Aorta (tissue), 5 donors: Measurements from ENCODE around the gene PGBD1. TPM values are rescaled to one million over a fixed set of nuclear protein-coding genes. Genes with fewer than 3 reads are reported as not detected.
A peak's percentile ranks its signal among the peaks of the same experiment; 100 is the strongest.

Experiments used
- ATAC-seq: fragments of 200-7000 bp; cut with Tn5 transposase; one replicate; pipeline ENCODE4 v1.9.1; 2022; ENCODE audit warnings: moderate library complexity; ENCODE audit not compliant: low FRiP score
- DNase-seq, 2 donors: peaks; one replicate each; pipeline ENCODE4 v3.0.0-alpha.2; 2020
- H3K27ac ChIP-seq, 2 donors: one replicate each; pipeline ENCODE4 v1.5.1; 2013; ENCODE audit warnings: low read length in 2 of 2, mild to moderate bottlenecking in 2 of 2, moderate library complexity in 2 of 2, control low read depth in 1 of 2, inconsistent platforms in 1 of 2, low read depth in 1 of 2
- H3K27me3 ChIP-seq, 2 donors: one replicate each; pipeline ENCODE4 v1.6.1; 2013; ENCODE audit warnings: control low read depth in 1 of 2, low read length in 1 of 2, mild to moderate bottlenecking in 1 of 2, moderate library complexity in 1 of 2; ENCODE audit not compliant: insufficient read depth in 2 of 2, control insufficient read depth in 1 of 2
- H3K36me3 ChIP-seq, 2 donors: one replicate each; pipeline ENCODE4 v1.6.1; 2013; ENCODE audit warnings: control low read depth in 1 of 2, low read length in 1 of 2, mild to moderate bottlenecking in 1 of 2; ENCODE audit not compliant: insufficient read depth in 2 of 2, control insufficient read depth in 1 of 2
- H3K4me1 ChIP-seq, 2 donors: one replicate each; pipeline ENCODE4 v1.6.1; 2013; ENCODE audit warnings: low read length in 2 of 2, control low read depth in 1 of 2, mild to moderate bottlenecking in 1 of 2, moderate library complexity in 1 of 2; ENCODE audit not compliant: insufficient read depth in 2 of 2, control insufficient read depth in 1 of 2
- H3K4me3 ChIP-seq, 2 donors: one replicate each; pipeline ENCODE4 v1.5.1; 2013; ENCODE audit warnings: low read length in 2 of 2, control low read depth in 1 of 2, mild to moderate bottlenecking in 1 of 2
- H3K9me3 ChIP-seq: one replicate; pipeline ENCODE4 v1.6.1; 2013; ENCODE audit warnings: mild to moderate bottlenecking, low read length; ENCODE audit not compliant: control insufficient read depth
- WGBS, 2 donors: extraction: QIAGEN DNeasy Blood & Tissue Kit; methylation state at CpG; one replicate each; pipeline ENCODE4 v1.1.7; 2013; 5-methylcytosine and 5-hydroxymethylcytosine counted together
- intact Hi-C, 2 donors: fragments of 100-400 bp; cut with DNase I; formaldehyde crosslinking; loops; one replicate each; pipeline versions ENCODE4 v1.14.2 to v1.15.0; 2022
- polyA plus RNA-seq, 2 donors: library from polyadenylated mRNA; stranded (reverse); fragments of 200-250 nt; gene quantifications; one replicate each; pipeline ENCODE4 v1.2.3, GENCODE V29; 2013
- total RNA-seq, 2 donors: library from RNA; stranded (reverse); fragmentation: NEBNext Ultra II Directional; extraction: Animal tissue kit (Norgen Biotek cat#: 25700); gene quantifications; one replicate each; pipeline ENCODE4 v1.2.1, GENCODE V29; 2021
- donor health status: healthy with polysubstance abuse.
- donor health status: Bipolar disorder and iron deficiency.
- donor health status: DM: no; HTN: no; CAD: no.
- donor health status: DM: no; HTN: no; CAD: no.
- donor health status: DM: yes; HTN: yes; CAD: no.

The PGBD1 gene
- total and polyA plus RNA-seq, 4 donors, result 3.5 to 7.2 (median 6.4) TPM

- no peaks in the 10 kb centered on the region for H3K36me3 ChIP-seq
- intact Hi-C loops, result loop anchor here in 1 of 2 donors (10.0 kb wide), 1 partner anchor 62 kb away; the partner anchor contains the start of gene PGBD1
- 19 to 23% methylated on average over 2 of the region's 2 CpGs for WGBS, 2 donors
- H3K4me3 ChIP-seq, result no peak overlapping the region
- ATAC-seq (no peak), DNase-seq (no peak)
- H3K27me3 ChIP-seq, result no peaks in the 10 kb centered on the region
- no peak overlapping the region for H3K27ac ChIP-seq
- H3K9me3 ChIP-seq, result no peaks in the 10 kb centered on the region
- H3K4me1 ChIP-seq, result no peaks in the 10 kb centered on the region
Observed at GRCh38 chr6:28347119-28347518, 65.7 kb downstream of the PGBD1 start.

- DNase-seq (no peak), ATAC-seq (no peak)
- no peaks in the 10 kb centered on the region for H3K4me1 ChIP-seq
- no peak overlapping the region for H3K27ac ChIP-seq
- intact Hi-C loops, result loop anchor here in 1 of 2 donors (10.0 kb wide), 1 partner anchor 65 kb away; the partner anchor contains the start of gene PGBD1
- H3K9me3 ChIP-seq, result no peaks in the 10 kb centered on the region
- H3K4me3 ChIP-seq, result peak overlapping the region; percentile 55 to 83
- H3K27me3 ChIP-seq, result no peaks in the 10 kb centered on the region
- H3K36me3 ChIP-seq, result no peaks in the 10 kb centered on the region
- 2% methylated on average over 9 of the region's 9 CpGs for WGBS, 2 donors
Observed at GRCh38 chr6:28349344-28349891, 68.0 kb downstream of the PGBD1 start.

GRCh38 chr6:28349892-28350737, 68.7 kb downstream of the PGBD1 start, which contains the start of gene ZKSCAN3:
Gene ZKSCAN3, plus strand, starts transcription at chr6:28349947. Its CDS starts 9,640 bp downstream, at chr6:28359587.
- Histone ChIP-seq H3K9me3 (no peaks in the 10 kb centered on the region), H3K27me3 (no peaks in the 10 kb centered on the region), H3K4me1 (no peaks in the 10 kb centered on the region), H3K36me3 (no peaks in the 10 kb centered on the region), H3K4me3 (peak within 1 kb of the TSS; percentile 55 to 83), H3K27ac (peak within 1 kb of the TSS in 1 of 2 donors; percentile 66)
- ATAC-seq, result peak; percentile 94
- WGBS, 2 donors, result 1 to 2% methylated on average over 30 of the region's 30 CpGs
- intact Hi-C loops, result loop anchor here (10.0 kb wide), 2 partner anchors 65 to 95 kb away; partner anchors contain the start of genes NKAPL (in 2 of the 2), ZKSCAN4 (in 2 of the 2) and PGBD1 (in 1 of the 2)
- DNase-seq, result peak; percentile 90 to 91

- no peak for DNase-seq
- Histone ChIP-seq H3K4me1 (no peaks in the 10 kb centered on the region), H3K27ac (no peak overlapping the region), H3K4me3 (no peak overlapping the region), H3K36me3 (no peaks in the 10 kb centered on the region), H3K9me3 (no peaks in the 10 kb centered on the region), H3K27me3 (no peaks in the 10 kb centered on the region)
- intact Hi-C loops, result loop anchor here (10.0 kb wide), 1 partner anchor 96 kb away; the partner anchor contains the start of genes NKAPL (in 2 of the 2) and ZKSCAN4 (in 2 of the 2)
- no peak for ATAC-seq
- WGBS, 2 donors, result 80% methylated on average over 2 of the region's 2 CpGs
Observed at GRCh38 chr6:28351087-28351486, 69.7 kb downstream of the PGBD1 start.

GRCh38 chr6:28351493-28351925, 70.1 kb downstream of the PGBD1 start:
- WGBS, 2 donors, result 66% methylated on average over 2 of the region's 2 CpGs

More at GRCh38 chr6:28351493-28351925, 70.1 kb downstream of the PGBD1 start:
- Histone ChIP-seq H3K27me3 (no peaks in the 10 kb centered on the region), H3K4me1 (no peaks in the 10 kb centered on the region), H3K27ac (no peak overlapping the region), H3K9me3 (no peaks in the 10 kb centered on the region), H3K36me3 (no peaks in the 10 kb centered on the region), H3K4me3 (no peak overlapping the region)
- ATAC-seq (no peak), DNase-seq (no peak)
- intact Hi-C loops, result loop anchor here (10.0 kb wide), 1 partner anchor 97 kb away; the partner anchor contains the start of genes NKAPL (in 2 of the 2) and ZKSCAN4 (in 2 of the 2)

Other genes starting within 250 kb of the PGBD1 start
- under 1 TPM; 0.24 to 0.42 TPM for gene ZNF165, start 201.0 kb upstream of the PGBD1 start, total RNA-seq
- 1 to 10 TPM in 1 of 2 donors, under 1 TPM in 1; 0.61 to 2.1 TPM for gene ZNF165, start 201.0 kb upstream of the PGBD1 start, polyA plus RNA-seq
- gene ZSCAN16, start 157.0 kb upstream of the PGBD1 start, total RNA-seq, result 1 to 10 TPM; 4.4 to 5.0 TPM
- 1 to 10 TPM; 4.5 to 7.3 TPM for gene ZSCAN16, start 157.0 kb upstream of the PGBD1 start, polyA plus RNA-seq
- gene ZKSCAN8, start 139.7 kb upstream of the PGBD1 start, total RNA-seq, result 10 to 100 TPM; 20.7 to 31.8 TPM
- 10 to 100 TPM in 1 of 2 donors, 1 to 10 TPM in 1; 2.3 to 12.5 TPM for gene ZKSCAN8, start 139.7 kb upstream of the PGBD1 start, polyA plus RNA-seq
- gene ZSCAN9, start 56.3 kb upstream of the PGBD1 start, total RNA-seq, result 10 to 100 TPM; 15.4 to 18.5 TPM
- gene ZSCAN9, start 56.3 kb upstream of the PGBD1 start, polyA plus RNA-seq, result 10 to 100 TPM in 1 of 2 donors, 1 to 10 TPM in 1; 4.4 to 14.0 TPM
- 1 to 10 TPM; 4.0 to 6.8 TPM for gene ZKSCAN4, start 29.3 kb upstream of the PGBD1 start, total RNA-seq
- gene ZKSCAN4, start 29.3 kb upstream of the PGBD1 start, polyA plus RNA-seq, result 1 to 10 TPM; 2.5 to 3.6 TPM
- gene NKAPL, start 22.3 kb upstream of the PGBD1 start, total RNA-seq, result 1 to 10 TPM; 1.6 to 3.2 TPM
- 1 to 10 TPM; 1.9 to 4.3 TPM for gene NKAPL, start 22.3 kb upstream of the PGBD1 start, polyA plus RNA-seq
- 10 to 100 TPM; 15.7 to 22.8 TPM for gene ZSCAN26, start 14.4 kb upstream of the PGBD1 start, total RNA-seq
- 10 to 100 TPM; 15.9 to 16.1 TPM for gene ZSCAN26, start 14.4 kb upstream of the PGBD1 start, polyA plus RNA-seq
- 10 to 100 TPM in 1 of 2 donors, 1 to 10 TPM in 1; 8.3 to 10.9 TPM for gene ZSCAN31, start 54.6 kb downstream of the PGBD1 start, total RNA-seq
- 1 to 10 TPM; 4.4 to 7.6 TPM for gene ZSCAN31, start 54.6 kb downstream of the PGBD1 start, polyA plus RNA-seq
- gene ZKSCAN3, start 68.4 kb downstream of the PGBD1 start, total RNA-seq, result 1 to 10 TPM; 4.2 to 8.6 TPM
- 1 to 10 TPM in 1 of 2 donors, under 1 TPM in 1; 0.50 to 2.7 TPM for gene ZKSCAN3, start 68.4 kb downstream of the PGBD1 start, polyA plus RNA-seq
- 1 to 10 TPM; 5.0 to 7.0 TPM for gene ZSCAN12, start 118.2 kb downstream of the PGBD1 start, total RNA-seq
- gene ZSCAN12, start 118.2 kb downstream of the PGBD1 start, polyA plus RNA-seq, result 1 to 10 TPM; 2.3 to 3.3 TPM
- gene ZSCAN23, start 161.9 kb downstream of the PGBD1 start, total RNA-seq, result 1 to 10 TPM; 2.9 to 4.5 TPM
- gene ZSCAN23, start 161.9 kb downstream of the PGBD1 start, polyA plus RNA-seq, result 1 to 10 TPM in 1 of 2 donors, under 1 TPM in 1; 0.82 to 1.5 TPM
- not detected for gene GPX6, start 234.2 kb downstream of the PGBD1 start, total RNA-seq
- not detected for gene GPX6, start 234.2 kb downstream of the PGBD1 start, polyA plus RNA-seq
- not detected for gene GPX5, start 244.3 kb downstream of the PGBD1 start, total RNA-seq
- not detected for gene GPX5, start 244.3 kb downstream of the PGBD1 start, polyA plus RNA-seq